Mammary epithelial cell (primary cell): ENCODE data around the gene FKBP8.

ENCODE experiments used
- EZH2 ChIP-seq: IDR thresholded peaks from 2 replicates; pipeline ENCODE4 v1.6.1; 2012; ENCODE audit warnings: low read length, inconsistent platforms, borderline replicate concordance
- TF ChIP-seq, protein P1 (sequence below), 2 donors: IDR thresholded peaks in 1 of 2; conservative IDR thresholded peaks in 1 of 2; 2 replicates each; pipeline ENCODE4 v1.5.1; 2011 to 2012; ENCODE audit warnings: inconsistent platforms in 2 of 2, low read length in 2 of 2, mild to moderate bottlenecking in 2 of 2, control low read depth in 1 of 2, low read depth in 1 of 2; ENCODE audit not compliant: insufficient read depth in 1 of 2; ENCODE audit errors: extremely low read depth in 1 of 2

DNA sequence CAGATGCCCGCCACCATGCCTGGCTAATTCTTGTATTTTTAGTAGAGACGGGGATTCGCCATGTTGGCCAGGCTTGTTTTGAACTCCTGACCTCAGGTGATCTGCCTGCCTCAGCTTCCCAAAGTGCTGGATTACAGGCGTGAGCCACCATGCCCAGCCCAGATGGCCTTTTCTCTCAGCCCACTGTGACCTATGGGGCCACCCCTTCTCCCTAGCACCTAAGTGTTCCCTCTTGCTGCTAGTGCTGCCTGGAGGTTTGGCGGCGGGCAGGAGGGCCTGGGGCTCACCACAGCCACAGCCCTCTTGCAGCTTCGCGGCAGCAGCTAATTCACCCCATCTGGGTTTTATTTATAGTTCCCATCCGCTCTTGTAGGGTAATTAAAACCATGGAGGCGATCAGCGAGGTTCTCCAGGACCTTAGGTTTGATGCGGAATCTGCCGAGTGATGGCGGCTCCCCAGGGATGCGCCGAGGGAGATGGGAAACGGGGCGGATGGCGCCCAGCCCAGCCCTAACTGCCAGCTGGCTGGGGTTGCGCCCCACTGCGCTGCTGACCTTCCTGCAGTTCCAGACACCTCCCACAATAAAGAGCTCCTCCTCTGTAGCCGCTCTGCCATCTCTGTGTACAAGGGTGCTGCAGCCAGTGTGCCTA, 48.5 kb upstream of the FKBP8 start:
- TF ChIP-seq, protein P1, sequence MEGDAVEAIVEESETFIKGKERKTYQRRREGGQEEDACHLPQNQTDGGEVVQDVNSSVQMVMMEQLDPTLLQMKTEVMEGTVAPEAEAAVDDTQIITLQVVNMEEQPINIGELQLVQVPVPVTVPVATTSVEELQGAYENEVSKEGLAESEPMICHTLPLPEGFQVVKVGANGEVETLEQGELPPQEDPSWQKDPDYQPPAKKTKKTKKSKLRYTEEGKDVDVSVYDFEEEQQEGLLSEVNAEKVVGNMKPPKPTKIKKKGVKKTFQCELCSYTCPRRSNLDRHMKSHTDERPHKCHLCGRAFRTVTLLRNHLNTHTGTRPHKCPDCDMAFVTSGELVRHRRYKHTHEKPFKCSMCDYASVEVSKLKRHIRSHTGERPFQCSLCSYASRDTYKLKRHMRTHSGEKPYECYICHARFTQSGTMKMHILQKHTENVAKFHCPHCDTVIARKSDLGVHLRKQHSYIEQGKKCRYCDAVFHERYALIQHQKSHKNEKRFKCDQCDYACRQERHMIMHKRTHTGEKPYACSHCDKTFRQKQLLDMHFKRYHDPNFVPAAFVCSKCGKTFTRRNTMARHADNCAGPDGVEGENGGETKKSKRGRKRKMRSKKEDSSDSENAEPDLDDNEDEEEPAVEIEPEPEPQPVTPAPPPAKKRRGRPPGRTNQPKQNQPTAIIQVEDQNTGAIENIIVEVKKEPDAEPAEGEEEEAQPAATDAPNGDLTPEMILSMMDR (conservative IDR thresholded peaks at IDR 0.05 in 1 of 2, IDR thresholded peaks at IDR 0.05 in 1 of 2; ENCODE audit: extremely low read depth in 1 of 2, insufficient read depth in 1 of 2, low read depth in 1 of 2, low read length in 2 of 2), result no peak
- TF ChIP-seq EZH2, result no peak
